Activated T-helper 1 cell treated with anti-CD3 and anti-CD28 coated beads, Interleukin-12 subunit alpha, Interleukin-12 subunit beta, Interleukin-2, Interleukin-4 antibody, amounts not matched to agents 30 ng/mL and 10 ng/mL and 1 ng/mL, durations not matched to agents 14 hours and 24 hours and 36 hours (primary cell): ENCODE results near the gene GRIK4. TPM values are rescaled to one million over a fixed set of nuclear protein-coding genes. Genes with fewer than 3 reads are reported as not detected.

Source experiments
- DNase-seq: peaks from one replicate; pipeline ENCODE4 v3.0.0; 2021; ENCODE audit warnings: low spot score
- H3K27ac Mint-ChIP-seq: one replicate; pipeline ENCODE4 v1.8.0; 2021; ENCODE audit warnings: mild to moderate bottlenecking, mixed read lengths
- H3K27me3 Mint-ChIP-seq: one replicate; pipeline ENCODE4 v1.8.0; 2022; ENCODE audit warnings: mild to moderate bottlenecking, moderate library complexity, mixed read lengths; ENCODE audit not compliant: insufficient read depth
- H3K36me3 Mint-ChIP-seq: one replicate; pipeline ENCODE4 v1.8.0; 2021; ENCODE audit warnings: low read depth, mixed read lengths
- H3K4me1 Mint-ChIP-seq: one replicate; pipeline ENCODE4 v1.8.0; 2021; ENCODE audit warnings: low read depth, mixed read lengths
- H3K4me3 Mint-ChIP-seq: one replicate; pipeline ENCODE4 v1.8.0; 2021; ENCODE audit warnings: mild to moderate bottlenecking, moderate library complexity, mixed read lengths
- H3K9me3 Mint-ChIP-seq: one replicate; pipeline ENCODE4 v1.8.0; 2021; ENCODE audit warnings: mixed read lengths
- intact Hi-C: fragments of 100-400 bp; cut with micrococcal nuclease; formaldehyde crosslinking; loops from one replicate; pipeline ENCODE4 v1.15.1; 2024
- total RNA-seq: library from RNA; stranded (reverse); gene quantifications from 2 replicates; pipeline ENCODE4 v1.2.3, GENCODE V29; 2022

The GRIK4 gene
- total RNA-seq, 1 donor from 2014 or later = 0.16 TPM

DNA sequence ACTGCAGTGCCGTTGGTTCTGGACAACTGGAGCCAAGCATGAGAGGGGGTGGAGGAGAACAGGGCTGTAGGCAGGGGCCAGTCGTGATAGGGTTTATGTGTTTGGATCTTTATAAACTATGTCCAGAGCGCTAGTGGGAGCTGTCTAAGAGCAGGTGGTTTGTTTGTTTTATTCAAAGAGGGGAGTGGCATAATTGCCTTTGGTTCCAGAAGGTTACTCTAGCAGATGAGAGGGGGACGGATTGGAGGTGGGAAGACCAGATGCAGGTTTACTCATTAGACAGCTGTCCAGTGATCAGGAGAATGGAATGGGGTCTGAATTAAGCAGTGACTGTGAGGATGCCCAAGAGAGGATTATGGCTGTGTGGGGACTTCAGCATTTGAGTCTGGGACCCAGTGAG lies 403.1 kb downstream of the GRIK4 start:
- DNase-seq = no peak
- intact Hi-C loops = no loop called here
- Mint-ChIP-seq H3K27ac (no peak overlapping the region), H3K27me3 (peaks cover 7% of the 10 kb centered on the region), H3K36me3 (no peaks in the 10 kb centered on the region), H3K4me3 (no peak overlapping the region), H3K9me3 (no peaks in the 10 kb centered on the region), H3K4me1 (no peaks in the 10 kb centered on the region)

DNA sequence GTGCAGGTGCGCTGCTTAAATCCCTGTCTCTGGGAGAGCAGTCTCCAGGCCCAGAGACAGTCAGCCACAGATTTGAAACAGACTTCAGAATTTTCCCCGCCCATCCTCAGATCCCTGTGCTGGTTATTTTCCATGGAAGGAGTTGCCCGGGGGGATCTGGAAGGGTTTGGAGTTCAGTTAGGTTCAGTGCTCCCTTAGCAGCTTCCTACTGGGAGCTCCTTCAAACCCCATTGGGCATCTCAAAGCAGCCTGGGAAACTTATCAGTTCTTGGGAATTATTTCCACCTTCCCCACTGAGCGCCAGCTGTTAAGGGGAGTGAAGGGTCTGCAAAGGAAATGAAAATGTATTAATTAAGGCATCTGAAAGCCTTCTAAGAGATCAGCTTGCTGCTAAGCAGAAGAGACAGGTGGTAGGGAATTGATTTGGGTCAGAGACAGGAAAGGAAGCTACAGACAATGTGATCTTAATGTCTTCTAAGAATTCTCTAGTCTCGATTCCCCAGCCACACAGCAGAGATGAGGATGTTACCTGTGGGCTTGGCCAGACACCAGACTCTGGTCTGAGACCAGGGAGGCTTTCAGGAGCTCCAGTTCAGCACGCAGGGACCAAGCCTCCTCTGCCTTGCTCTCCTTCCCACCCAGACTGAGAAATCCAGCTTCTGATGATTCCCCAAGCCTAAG lies 406.2 kb downstream of the GRIK4 start:
- DNase-seq = no peak
- Mint-ChIP-seq H3K9me3 (no peaks in the 10 kb centered on the region), H3K27me3 (peaks cover 4% of the 10 kb centered on the region), H3K36me3 (no peaks in the 10 kb centered on the region), H3K27ac (no peak overlapping the region), H3K4me1 (no peaks in the 10 kb centered on the region), H3K4me3 (no peak overlapping the region)
- intact Hi-C loops = no loop called here

DNA sequence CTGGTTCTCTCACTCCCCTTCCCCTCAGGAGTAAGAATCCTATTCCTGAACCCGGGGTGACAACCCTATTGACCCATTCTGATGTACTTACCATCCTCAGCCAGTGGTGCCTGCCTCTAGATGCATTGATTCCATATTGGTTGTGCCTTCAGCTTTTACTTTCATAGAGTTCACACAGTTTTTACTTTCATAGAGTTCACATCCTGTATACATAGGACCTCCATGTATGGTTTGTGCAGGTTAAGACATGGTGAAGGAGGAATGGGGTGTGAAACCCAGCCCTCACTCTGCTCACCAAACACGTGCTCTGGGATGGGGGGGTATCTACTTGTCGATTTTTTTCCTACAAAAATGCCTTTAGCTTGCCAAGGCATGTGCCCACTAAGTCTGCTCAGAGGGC lies 406.7 kb downstream of the GRIK4 start:
- peaks cover 4% of the 10 kb centered on the region for H3K27me3 Mint-ChIP-seq
- no peaks in the 10 kb centered on the region for H3K36me3 Mint-ChIP-seq
- H3K4me1 Mint-ChIP-seq = no peaks in the 10 kb centered on the region
- H3K4me3 Mint-ChIP-seq = no peak overlapping the region
- DNase-seq = no peak
- H3K27ac Mint-ChIP-seq = no peak overlapping the region
- intact Hi-C loops = no loop called here
- H3K9me3 Mint-ChIP-seq = no peaks in the 10 kb centered on the region

DNA sequence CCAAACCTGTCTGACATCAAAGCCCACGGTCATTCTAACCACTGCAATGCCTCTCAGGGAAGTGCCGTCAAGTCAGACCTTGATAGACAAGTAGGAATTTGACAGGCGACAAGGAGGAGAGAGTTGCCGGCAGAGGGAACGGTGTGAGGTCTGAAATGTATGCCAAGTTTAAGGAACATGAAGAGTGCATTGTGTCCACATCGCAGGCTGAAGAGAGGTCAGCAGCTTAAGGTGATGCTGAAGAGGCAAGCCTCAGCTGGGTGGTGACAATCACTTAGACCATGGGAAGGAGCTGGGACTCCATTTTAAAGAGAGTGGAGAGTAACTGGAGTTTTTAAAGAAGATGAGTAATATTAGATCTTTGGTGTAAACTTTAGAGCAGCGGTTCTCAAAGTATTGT lies 407.5 kb downstream of the GRIK4 start:
- Mint-ChIP-seq H3K4me1 (no peaks in the 10 kb centered on the region), H3K4me3 (no peak overlapping the region), H3K9me3 (no peaks in the 10 kb centered on the region), H3K36me3 (no peaks in the 10 kb centered on the region), H3K27me3 (peaks cover 4% of the 10 kb centered on the region), H3K27ac (no peak overlapping the region)
- intact Hi-C loops = no loop called here
- DNase-seq = no peak

DNA sequence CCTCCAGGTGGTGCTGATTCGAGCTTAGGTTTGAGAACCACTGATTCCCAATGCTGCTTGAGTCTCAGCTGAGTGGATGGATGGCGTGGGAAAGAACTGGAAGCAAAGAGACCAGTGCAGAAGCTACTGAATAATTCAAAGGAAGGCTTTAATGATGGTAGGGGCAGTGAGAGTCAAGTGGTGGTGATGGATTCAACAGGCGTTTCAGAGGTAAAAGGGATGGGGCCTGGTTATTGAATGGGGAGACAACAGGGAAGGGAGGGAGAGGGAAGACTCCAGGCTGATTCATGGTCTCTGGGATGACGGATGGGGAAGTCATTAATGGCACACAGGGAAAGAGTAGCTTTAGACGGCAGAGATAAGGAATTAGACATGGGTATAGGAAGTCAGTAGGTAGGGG lies 408.0 kb downstream of the GRIK4 start:
- Mint-ChIP-seq H3K27me3 (peaks cover 4% of the 10 kb centered on the region), H3K4me3 (no peak overlapping the region), H3K9me3 (no peaks in the 10 kb centered on the region), H3K36me3 (no peaks in the 10 kb centered on the region), H3K4me1 (no peaks in the 10 kb centered on the region), H3K27ac (no peak overlapping the region)
- DNase-seq = no peak
- intact Hi-C loops = no loop called here

DNA sequence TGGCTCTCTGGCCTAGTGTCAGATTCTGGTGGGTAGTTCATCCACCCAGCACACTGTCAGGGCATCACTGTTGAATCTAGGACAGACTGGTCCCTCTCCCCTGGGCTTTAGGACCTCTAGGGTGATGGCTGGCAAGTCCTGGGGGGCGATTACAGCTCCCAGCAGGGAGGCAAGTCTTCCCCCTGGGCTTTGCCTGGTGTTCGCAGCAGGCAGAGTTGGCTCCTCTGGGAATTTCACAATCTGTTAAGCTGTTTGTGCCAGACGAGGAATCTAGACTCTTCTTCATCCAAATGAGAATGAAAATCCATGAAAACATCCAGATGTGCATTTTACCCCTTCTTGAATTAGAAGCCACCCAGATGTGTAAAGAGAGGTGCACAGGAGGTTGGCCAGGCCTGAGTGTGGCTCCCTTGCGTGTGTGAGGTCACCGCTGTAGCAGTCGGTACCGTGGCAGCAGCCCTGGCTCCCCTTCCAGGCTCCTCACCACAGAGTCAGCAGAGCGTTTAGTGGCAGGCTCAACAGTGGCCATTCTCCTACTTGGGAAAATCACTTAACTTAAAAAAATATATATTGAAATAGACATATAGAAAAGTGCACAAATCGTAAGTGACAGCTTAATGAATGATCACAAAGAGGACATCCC lies 412.4 kb downstream of the GRIK4 start:
- Mint-ChIP-seq H3K27me3 (peaks cover 2% of the 10 kb centered on the region), H3K4me1 (no peaks in the 10 kb centered on the region), H3K27ac (no peak overlapping the region), H3K9me3 (no peaks in the 10 kb centered on the region), H3K36me3 (no peaks in the 10 kb centered on the region), H3K4me3 (no peak overlapping the region)
- intact Hi-C loops = no loop called here
- DNase-seq = no peak

DNA sequence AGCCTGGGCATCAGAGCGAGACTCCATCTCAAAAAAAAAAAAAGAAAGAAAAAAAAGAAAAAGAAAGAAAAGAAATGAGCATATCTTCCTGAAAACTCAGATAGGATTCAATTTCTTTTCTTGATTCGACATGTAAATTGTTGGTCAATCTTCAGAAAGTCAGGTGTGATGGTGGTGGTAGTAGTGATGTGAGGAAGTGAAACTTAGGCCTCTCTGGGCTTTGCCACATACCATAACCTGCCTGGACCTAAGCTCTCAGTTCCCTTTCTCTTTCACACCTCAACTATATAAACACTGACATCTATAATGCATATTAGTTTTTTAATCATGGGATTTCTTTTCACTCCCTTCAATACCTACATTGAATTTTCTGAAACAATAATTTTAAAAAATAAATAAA lies 414.4 kb downstream of the GRIK4 start:
- no peak for DNase-seq
- intact Hi-C loops = loop anchor here (5.0 kb wide), 1 partner anchor 89 kb away; no protein-coding TSS in a partner anchor
- no peak overlapping the region for H3K4me3 Mint-ChIP-seq

DNA sequence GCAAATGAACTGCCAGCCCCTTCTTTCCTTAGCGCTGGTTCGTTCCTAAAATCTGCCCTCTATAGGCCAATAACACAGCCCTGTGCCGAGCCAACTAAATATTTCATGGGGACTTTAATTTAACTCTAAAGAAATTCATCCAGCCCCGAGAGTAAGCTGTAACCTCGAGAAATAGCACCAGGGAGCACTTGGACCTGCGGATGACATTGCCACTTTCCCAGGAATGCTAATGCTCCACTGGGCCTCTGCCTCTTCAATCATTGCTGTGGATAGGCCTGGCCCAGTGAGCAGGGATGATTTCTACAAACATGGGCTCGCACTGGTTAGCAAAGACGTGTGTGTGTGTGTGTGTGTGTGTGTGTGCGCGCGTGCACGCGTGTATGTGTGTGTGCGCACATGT lies 417.1 kb downstream of the GRIK4 start:
- Mint-ChIP-seq H3K4me1 (no peaks in the 10 kb centered on the region), H3K27me3 (peaks cover 2% of the 10 kb centered on the region), H3K9me3 (no peaks in the 10 kb centered on the region), H3K27ac (no peak overlapping the region), H3K4me3 (no peak overlapping the region), H3K36me3 (no peaks in the 10 kb centered on the region)
- no peak for DNase-seq
- intact Hi-C loops = loop anchor here (1.0 to 5.0 kb wide), 2 partner anchors 91 to 417 kb away; partner anchors contain the start of gene GRIK4

More for the DNA sequence above, 414.4 kb downstream of the GRIK4 start:
- Mint-ChIP-seq H3K4me1 (no peaks in the 10 kb centered on the region), H3K9me3 (no peaks in the 10 kb centered on the region), H3K27me3 (peaks cover 2% of the 10 kb centered on the region), H3K27ac (no peak overlapping the region), H3K36me3 (no peaks in the 10 kb centered on the region)

DNA sequence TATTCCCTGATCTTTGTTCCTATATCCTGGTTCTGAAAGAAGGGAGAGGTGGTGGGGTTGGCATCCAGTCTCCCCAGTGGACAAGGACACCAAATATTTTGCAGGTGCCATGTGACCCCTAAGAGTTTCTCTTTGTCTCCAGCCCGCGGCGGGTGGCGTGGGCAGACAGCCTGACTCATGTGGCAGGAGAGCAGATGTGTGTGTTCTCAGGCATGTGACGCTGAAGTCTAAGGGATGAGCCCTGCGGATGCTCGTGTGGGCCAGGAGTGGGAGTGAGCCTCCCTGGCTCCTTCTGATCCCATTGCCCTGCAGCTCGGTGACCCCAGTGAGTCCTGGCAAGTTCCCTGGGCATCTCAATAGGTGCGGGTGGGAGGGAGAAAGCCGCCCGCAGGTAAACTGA lies 417.5 kb downstream of the GRIK4 start:
- Mint-ChIP-seq H3K36me3 (no peaks in the 10 kb centered on the region), H3K27ac (no peak overlapping the region), H3K4me3 (no peak overlapping the region), H3K4me1 (no peaks in the 10 kb centered on the region), H3K9me3 (no peaks in the 10 kb centered on the region), H3K27me3 (peaks cover 2% of the 10 kb centered on the region)
- intact Hi-C loops = loop anchor here (1.0 to 5.0 kb wide), 2 partner anchors 92 to 418 kb away; partner anchors contain the start of gene GRIK4
- DNase-seq = no peak

DNA sequence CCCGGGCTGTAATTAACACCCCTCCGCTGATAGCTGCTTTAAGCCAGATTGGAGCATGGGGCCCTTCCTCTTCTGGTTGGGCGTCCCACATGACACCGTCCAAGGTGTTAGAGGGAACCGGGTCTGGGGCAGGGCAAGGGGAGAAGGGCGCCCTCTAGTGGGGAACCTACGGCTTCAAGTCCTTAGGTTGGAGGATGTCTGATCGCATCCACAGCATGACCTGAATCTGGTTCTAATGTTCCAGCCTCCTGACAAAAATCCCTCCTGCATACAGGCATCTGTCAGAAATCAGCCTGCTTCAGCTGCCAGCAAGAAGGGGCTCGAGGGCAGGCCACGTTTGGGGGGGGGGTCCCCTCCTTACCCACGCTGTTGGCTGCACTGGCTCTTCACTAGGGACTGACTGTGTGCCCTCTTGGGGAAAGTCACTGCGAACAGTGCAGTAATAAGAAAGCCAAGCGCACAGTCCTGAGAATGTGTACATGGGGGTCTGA lies 418.2 kb downstream of the GRIK4 start:
- DNase-seq = peak; percentile 9
- Mint-ChIP-seq H3K36me3 (no peaks in the 10 kb centered on the region), H3K27me3 (peaks cover 2% of the 10 kb centered on the region), H3K4me1 (no peaks in the 10 kb centered on the region), H3K9me3 (no peaks in the 10 kb centered on the region), H3K4me3 (no peak overlapping the region), H3K27ac (no peak overlapping the region)
- intact Hi-C loops = loop anchor here (1.0 to 5.0 kb wide), 3 partner anchors 92 to 418 kb away; partner anchors contain the start of gene GRIK4

DNA sequence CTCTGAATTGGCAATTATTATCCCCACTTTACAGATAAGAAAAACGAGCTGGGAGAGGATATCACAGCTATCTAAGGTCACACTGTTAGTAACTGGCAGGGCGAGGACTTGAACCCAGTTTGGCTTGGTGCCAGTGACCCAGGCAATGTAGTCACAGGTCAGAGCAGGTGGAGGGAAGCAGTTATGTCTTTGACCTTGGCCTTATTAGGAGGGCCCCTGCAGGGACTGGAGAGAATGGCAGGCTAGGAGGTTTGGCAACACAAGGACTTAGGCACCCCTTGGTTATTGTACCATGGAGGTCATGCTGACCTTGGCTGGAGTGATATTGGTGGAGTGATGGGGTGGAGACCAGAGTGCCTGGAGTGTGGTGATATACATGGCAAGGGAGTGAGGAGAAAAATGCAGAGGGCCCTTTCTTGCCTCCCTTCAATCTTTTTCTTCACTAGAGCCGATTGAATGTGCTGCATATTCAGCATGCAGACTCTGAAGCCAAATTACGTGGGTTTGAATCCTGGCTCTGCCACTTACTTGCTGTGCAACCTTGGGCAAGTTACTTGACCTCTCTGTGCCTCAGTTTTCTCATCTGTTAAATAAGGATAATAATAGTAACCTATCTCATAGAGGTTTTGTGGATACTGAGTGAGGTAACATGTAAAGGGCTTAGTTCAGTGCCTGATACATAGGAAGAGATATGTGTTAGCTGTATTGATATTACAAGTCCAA lies 419.7 kb downstream of the GRIK4 start:
- no peak overlapping the region for H3K27ac Mint-ChIP-seq
- intact Hi-C loops = loop anchor here (2.0 kb wide), 1 partner anchor 182 kb away; no protein-coding TSS in a partner anchor
- no peaks in the 10 kb centered on the region for H3K9me3 Mint-ChIP-seq
- H3K4me3 Mint-ChIP-seq = no peak overlapping the region
- H3K36me3 Mint-ChIP-seq = no peaks in the 10 kb centered on the region
- peaks cover 2% of the 10 kb centered on the region for H3K27me3 Mint-ChIP-seq
- no peak for DNase-seq
- H3K4me1 Mint-ChIP-seq = no peaks in the 10 kb centered on the region

DNA sequence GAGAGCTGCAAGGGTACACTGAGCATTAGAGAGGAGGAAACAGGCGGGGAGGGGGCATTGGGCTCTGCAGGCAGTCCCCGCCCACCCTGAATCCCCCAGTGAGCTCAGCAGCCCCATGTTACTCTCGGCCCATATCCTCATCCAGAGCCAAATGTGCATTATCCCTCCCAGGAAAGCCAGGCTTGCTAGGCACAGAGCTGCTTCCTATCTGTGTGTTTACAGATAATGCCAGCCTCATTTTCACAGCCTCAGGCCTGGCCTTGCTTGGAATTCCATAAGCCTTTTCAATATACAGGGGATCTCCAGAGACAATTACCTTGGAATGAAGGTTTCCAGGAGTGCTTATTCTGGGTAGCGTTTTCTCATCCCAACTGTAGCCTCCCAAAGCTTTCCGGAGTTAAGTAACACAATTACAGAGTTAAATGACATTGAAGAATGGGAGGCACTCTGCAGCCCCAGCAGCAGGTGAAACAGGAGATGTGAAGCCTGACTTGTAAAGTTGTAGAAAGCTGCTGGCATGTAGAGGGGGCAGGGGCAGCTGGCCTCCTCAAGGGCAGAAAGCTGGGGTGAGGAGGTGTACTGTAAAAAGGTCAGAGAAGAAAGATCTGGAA lies 420.9 kb downstream of the GRIK4 start:
- H3K27ac Mint-ChIP-seq = no peak overlapping the region
- no peaks in the 10 kb centered on the region for H3K4me1 Mint-ChIP-seq
- H3K4me3 Mint-ChIP-seq = no peak overlapping the region
- no peak for DNase-seq
- no peaks in the 10 kb centered on the region for H3K36me3 Mint-ChIP-seq
- intact Hi-C loops = no loop called here
- no peaks in the 10 kb centered on the region for H3K9me3 Mint-ChIP-seq
- peaks cover 2% of the 10 kb centered on the region for H3K27me3 Mint-ChIP-seq
